Testis (tissue), 3 donors: ENCODE data around the gene NXPH3. TPM values are rescaled to one million over a fixed set of nuclear protein-coding genes. Genes with fewer than 3 reads are reported as not detected.

ENCODE experiments used
- DNase-seq: peaks from one replicate; pipeline ENCODE4 v3.0.0-alpha.2; 2019
- H3K27ac ChIP-seq, 2 donors: fragments of 200-600 bp; sonication (generic); one replicate each; pipeline ENCODE4 v1.5.1; 2019
- H3K27me3 ChIP-seq: fragments of 200-600 bp; sonication (generic); one replicate; pipeline ENCODE4 v1.5.1; 2019
- H3K36me3 ChIP-seq: fragments of 200-600 bp; sonication (generic); one replicate; pipeline ENCODE4 v1.5.1; 2017; ENCODE audit warnings: low read depth; ENCODE audit errors: missing control alignments
- H3K4me1 ChIP-seq: fragments of 200-600 bp; sonication (generic); one replicate; pipeline ENCODE4 v1.5.1; 2019
- H3K4me3 ChIP-seq, 2 donors: fragments of 200-600 bp; sonication (generic); one replicate each; pipeline ENCODE4 v1.5.1; 2017 to 2019
- H3K9me3 ChIP-seq: fragments of 200-600 bp; sonication (generic); one replicate; pipeline ENCODE4 v1.5.1; 2017
- CTCF ChIP-seq, 3 experiments: fragments of 450-650 bp in 2 of 3; fragments of 200-600 bp in 1 of 3; sonication (generic) in 1 of 3; IDR thresholded peaks; one replicate each; pipeline ENCODE4 v1.5.1; 2016 to 2019; ENCODE audit warnings: antibody characterized with exemption in 3 of 3, mild to moderate bottlenecking in 2 of 3, moderate library complexity in 1 of 3
- POLR2A ChIP-seq: fragments of 450-650 bp; IDR thresholded peaks from one replicate; pipeline ENCODE4 v1.6.1; 2017; ENCODE audit warnings: antibody characterized with exemption, mild to moderate bottlenecking, moderate library complexity
- WGBS, 2 donors: methylation state at CpG; one replicate each; pipeline ENCODE4 v1.1.5; 2018; 5-methylcytosine and 5-hydroxymethylcytosine counted together
- intact Hi-C: fragments of 100-400 bp; cut with DNase I; formaldehyde crosslinking; loops from one replicate; pipeline ENCODE4 v1.15.1; 2023; ENCODE audit warnings: low total_unique reads
- polyA plus RNA-seq: library from polyadenylated mRNA; stranded (reverse); fragments of 350-450 nt; fragmentation: Illumina TruSeq; extraction: RNeasy Lipid Tissue Mini Kit (QIAGEN cat#74804); gene quantifications from one replicate; pipeline ENCODE4 v1.2.3, GENCODE V29; 2014; ENCODE audit warnings: low read depth, low replicate concordance; ENCODE audit not compliant: insufficient read depth
- total RNA-seq, 2 donors: library from RNA; depleted of rRNA; stranded (reverse); fragments of >200 nt; gene quantifications; one replicate each; pipeline ENCODE4 v1.2.3, GENCODE V29; 2016

Gene NXPH3
- total and polyA plus RNA-seq, 3 donors from 2014 or later = 4.1 to 5.8 (median 5.6) TPM

GRCh38 chr17:49543860-49544259 is 31.8 kb upstream of the NXPH3 start:
- DNase-seq = no peak
- H3K4me1 ChIP-seq = peaks cover 16% of the 10 kb centered on the region
- WGBS, 2 donors = 73 to 100% methylated on average over 1 to 3 of the region's 3 CpGs
- no peaks in the 10 kb centered on the region for H3K27me3 ChIP-seq
- H3K9me3 ChIP-seq = no peaks in the 10 kb centered on the region
- H3K27ac ChIP-seq = no peak overlapping the region
- intact Hi-C loops = no loop called here
- no peaks in the 10 kb centered on the region for H3K36me3 ChIP-seq
- TF ChIP-seq POLR2A (no peak), CTCF (IDR thresholded peaks at IDR 0.05) (no peak)
- no peak overlapping the region for H3K4me3 ChIP-seq

- 85 to 87% methylated on average over 7 to 8 of the region's 8 CpGs for WGBS, 2 donors
- no peaks in the 10 kb centered on the region for H3K9me3 ChIP-seq
- H3K27ac ChIP-seq = no peak overlapping the region
- intact Hi-C loops = no loop called here
- H3K27me3 ChIP-seq = no peaks in the 10 kb centered on the region
- DNase-seq = no peak
- H3K4me1 ChIP-seq = peaks cover 16% of the 10 kb centered on the region
- TF ChIP-seq POLR2A (no peak), CTCF (IDR thresholded peaks at IDR 0.05) (no peak)
- H3K36me3 ChIP-seq = no peaks in the 10 kb centered on the region
- no peak overlapping the region for H3K4me3 ChIP-seq
These were observed 30.5 kb upstream of the NXPH3 start for GRCh38 chr17:49545007-49545660.

GRCh38 chr17:49545806-49546545 is 29.7 kb upstream of the NXPH3 start:
- Histone ChIP-seq H3K27ac (no peak overlapping the region), H3K36me3 (no peaks in the 10 kb centered on the region), H3K4me1 (peaks cover 16% of the 10 kb centered on the region), H3K27me3 (no peaks in the 10 kb centered on the region), H3K9me3 (no peaks in the 10 kb centered on the region), H3K4me3 (no peak overlapping the region)
- 78 to 81% methylated on average over 15 of the region's 15 CpGs for WGBS, 2 donors
- no peak for DNase-seq
- intact Hi-C loops = no loop called here
- no peak for TF ChIP-seq POLR2A
- TF ChIP-seq CTCF (IDR thresholded peaks at IDR 0.05) = no peak

GRCh38 chr17:49546546-49547535 is 28.8 kb upstream of the NXPH3 start:
- intact Hi-C loops = no loop called here
- TF ChIP-seq POLR2A (no peak), CTCF (IDR thresholded peaks at IDR 0.05) (no peak)

More at GRCh38 chr17:49546546-49547535, 28.8 kb upstream of the NXPH3 start:
- WGBS, 2 donors = 84 to 91% methylated on average over 18 of the region's 18 CpGs
- Histone ChIP-seq H3K9me3 (no peaks in the 10 kb centered on the region), H3K4me3 (no peak overlapping the region), H3K27ac (no peak overlapping the region), H3K4me1 (peaks cover 16% of the 10 kb centered on the region), H3K36me3 (no peaks in the 10 kb centered on the region), H3K27me3 (no peaks in the 10 kb centered on the region)
- DNase-seq = no peak
